GM19397 (cell line): ENCODE results near the gene SPEF2.

ENCODE experiments used
- ATAC-seq: cut with Tn5 transposase; IDR thresholded peaks from one replicate; pipeline ENCODE4 v1.9.1; 2021; ENCODE audit warnings: mild to moderate bottlenecking, moderate library complexity; ENCODE audit not compliant: unreplicated experiment

SPEF2 gene

DNA sequence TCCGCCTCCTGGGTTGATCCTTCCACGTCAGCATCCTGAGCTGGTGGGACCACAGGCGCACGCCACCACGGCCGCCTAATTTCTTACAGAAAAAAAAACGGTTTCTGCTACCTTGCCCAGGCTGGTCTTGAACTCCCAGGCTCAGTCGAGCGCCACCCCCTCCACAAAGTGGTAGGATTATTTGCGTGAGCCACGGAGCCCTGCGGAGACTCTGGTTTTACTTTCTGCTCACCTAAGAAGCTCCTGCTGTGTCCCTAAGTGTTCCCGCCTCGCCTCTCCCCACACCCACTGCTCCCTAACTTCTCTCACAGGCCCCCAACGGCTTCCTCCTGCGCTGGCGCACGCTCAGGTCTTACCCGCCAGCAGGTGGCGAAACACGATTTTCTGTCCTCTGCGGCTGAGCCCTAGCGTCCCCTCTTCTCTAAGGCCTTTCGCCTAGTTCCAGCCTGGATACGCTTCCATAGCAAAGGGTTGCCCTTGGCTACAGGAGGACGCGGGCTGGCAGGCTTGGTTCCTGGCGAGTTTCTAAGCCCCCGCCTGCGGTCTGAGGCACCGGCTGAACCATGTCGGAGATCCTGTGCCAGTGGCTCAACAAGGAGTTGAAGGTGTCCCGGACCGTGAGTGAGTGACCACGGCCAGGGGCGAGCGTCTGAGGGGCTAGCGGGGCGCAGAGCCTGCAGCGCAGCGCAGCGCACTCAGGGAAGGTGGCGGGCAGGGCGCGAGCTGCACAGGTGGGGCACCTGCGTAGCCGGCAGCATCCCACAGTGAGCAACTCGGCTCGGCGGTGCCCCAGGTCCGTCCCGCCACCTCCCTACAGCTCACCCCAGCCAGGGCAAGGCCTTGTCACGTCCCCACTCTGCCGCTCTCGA is at the start of gene SPEF2:
TSS of gene SPEF2 (plus strand) at position 429 of the 869 bp plus-strand sequence. CDS start at position 564, 135 bp downstream.
- ATAC-seq = peak; percentile 86

DNA sequence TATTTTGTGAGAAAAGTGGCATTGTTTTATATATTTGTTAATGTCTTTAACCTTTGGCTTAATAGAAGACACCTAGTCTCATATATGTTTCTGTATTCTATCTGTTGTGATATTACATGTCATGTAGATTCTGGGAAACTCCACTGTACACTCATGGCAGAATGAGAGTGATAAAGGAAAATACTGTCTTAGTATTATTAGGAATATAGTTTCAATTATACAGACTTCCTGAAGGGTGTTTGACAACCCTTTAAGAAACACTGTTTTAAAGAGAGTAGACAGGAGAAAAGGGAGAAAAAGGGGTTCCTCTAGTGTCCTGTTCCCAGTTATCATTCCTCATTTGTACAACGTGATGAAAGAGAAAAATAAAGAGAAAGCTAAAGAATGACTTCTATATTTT is 42.1 kb upstream of the SPEF2 start:
- no peak for ATAC-seq

GRCh38 chr5:35587419-35587818 is 30.2 kb upstream of the SPEF2 start:
- no peak for ATAC-seq

DNA sequence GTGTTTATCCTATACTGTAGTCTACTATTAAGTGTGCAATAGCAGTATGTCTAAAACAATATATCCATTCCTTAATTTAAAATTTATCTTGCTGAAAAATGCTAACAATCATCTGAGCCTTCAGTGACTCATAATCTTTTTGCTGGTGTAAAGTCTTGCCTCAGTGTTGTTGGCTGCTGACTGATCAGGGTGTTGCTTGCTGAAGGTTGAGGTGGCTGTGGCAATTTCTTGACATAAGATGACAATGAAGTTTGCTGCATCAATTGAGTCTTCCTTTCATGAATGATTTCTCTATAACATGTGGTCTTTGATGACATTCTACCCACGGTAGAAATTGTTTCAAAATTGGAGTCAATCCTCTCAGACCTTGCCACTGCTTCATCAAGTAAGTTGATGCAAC is 24.3 kb upstream of the SPEF2 start:
- ATAC-seq = no peak

DNA sequence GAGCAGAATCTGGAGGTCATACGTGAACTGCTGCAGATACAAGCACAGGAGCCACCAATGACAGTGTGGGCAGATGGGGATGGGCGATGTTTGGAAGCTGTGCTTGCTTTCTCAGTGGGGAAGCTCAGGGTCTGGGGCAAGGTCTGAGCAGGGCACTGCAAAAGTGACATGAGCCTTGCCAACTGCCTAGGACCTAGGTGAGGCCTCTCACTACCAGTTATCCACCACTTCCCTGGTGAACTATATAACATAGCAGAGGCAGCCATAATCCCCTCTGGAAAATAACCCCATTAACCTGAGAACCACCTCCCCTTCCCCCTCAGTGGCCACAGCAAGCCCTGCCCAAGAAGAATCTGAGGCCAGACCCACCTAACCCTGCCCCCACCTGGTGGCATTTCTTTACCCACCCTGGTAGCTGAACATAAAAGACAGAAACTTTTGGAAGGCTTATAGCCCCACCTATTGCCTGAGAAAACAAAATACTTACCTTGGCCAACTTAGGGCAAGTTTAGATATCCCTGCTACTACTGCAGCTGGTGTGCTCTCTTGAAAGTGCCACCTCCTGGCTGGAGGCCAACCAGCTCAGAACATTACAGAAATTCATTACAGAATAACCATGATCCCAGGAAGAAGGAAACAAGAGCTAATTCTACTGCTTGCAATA is 18.8 kb upstream of the SPEF2 start:
- ATAC-seq = no peak

- ATAC-seq = no peak
Observed at GRCh38 chr5:35600591-35600990, 17.1 kb upstream of the SPEF2 start.

- ATAC-seq = no peak
Observed at GRCh38 chr5:35608881-35609779, 8.5 kb upstream of the SPEF2 start.

- ATAC-seq = no peak
Observed at GRCh38 chr5:35617060-35617434, 616 bp upstream of the SPEF2 start.

DNA sequence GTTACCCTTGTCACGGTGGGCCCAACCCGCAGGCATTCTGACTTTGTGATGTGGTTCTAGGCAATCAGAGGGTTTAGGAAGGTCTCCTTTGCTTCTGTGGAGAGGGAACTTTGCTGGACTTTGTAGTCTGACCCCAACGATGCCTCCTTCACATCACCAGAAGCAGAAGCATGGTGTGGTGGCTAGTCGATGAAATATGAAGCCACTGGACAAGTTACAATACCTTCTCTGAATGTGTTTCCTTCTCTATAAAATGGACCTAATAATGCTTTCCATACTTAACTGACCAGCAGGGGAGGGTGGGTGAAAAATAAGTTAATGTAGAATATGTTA is 607 bp downstream of the SPEF2 start:
- no peak for ATAC-seq

- ATAC-seq = no peak
Observed at GRCh38 chr5:35618781-35619180, 1.1 kb downstream of the SPEF2 start.

DNA sequence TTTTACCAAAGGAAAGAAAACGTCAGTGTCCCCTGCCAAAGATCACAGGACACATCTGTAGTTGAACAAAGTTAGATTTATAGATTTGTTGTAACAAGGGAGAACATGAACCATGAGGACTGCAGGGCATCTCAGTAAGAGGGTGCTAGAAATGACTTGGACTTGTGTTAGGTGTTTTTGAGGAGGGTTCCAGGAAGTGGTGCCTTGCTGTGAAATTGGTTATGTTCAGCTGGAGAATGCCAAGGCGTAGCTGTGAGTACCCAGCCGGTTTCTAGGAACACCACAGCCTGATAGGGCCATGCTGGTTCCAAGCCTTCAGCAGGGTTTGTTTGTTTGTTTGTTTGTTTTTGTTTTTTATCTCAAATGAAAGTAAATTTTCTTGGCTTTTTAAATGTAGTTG is 5.3 kb downstream of the SPEF2 start:
- ATAC-seq = no peak

DNA sequence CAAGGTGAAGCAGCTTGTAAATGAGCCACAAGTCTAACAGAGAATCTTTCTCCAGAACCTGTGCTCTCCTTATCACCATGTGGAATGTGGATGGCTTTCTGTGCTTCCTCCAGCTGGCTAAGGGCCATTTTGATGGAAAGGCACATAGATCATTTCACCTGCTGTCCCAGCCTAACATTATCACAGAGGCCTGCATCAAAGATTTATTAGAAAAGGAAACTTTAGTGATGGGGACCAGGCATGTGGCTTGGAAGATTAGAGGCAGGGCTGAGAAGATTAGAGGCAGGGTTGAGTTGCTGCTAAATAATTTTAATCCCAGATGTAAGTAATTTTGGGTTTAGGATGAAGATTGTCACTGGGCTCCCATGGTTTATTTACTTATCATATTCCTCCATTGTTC is 6.3 kb downstream of the SPEF2 start:
- no peak for ATAC-seq

- no peak for ATAC-seq
Observed at GRCh38 chr5:35626108-35626507, 8.4 kb downstream of the SPEF2 start.

GRCh38 chr5:35626553-35626952 is 8.9 kb downstream of the SPEF2 start:
- no peak for ATAC-seq

GRCh38 chr5:35634326-35634725 is 16.7 kb downstream of the SPEF2 start:
- no peak for ATAC-seq

- no peak for ATAC-seq
Observed at GRCh38 chr5:35640623-35641022, 23.0 kb downstream of the SPEF2 start.

- no peak for ATAC-seq
Observed at GRCh38 chr5:35644543-35644942, 26.9 kb downstream of the SPEF2 start.

GRCh38 chr5:35647128-35647527 is 29.5 kb downstream of the SPEF2 start:
- no peak for ATAC-seq

DNA sequence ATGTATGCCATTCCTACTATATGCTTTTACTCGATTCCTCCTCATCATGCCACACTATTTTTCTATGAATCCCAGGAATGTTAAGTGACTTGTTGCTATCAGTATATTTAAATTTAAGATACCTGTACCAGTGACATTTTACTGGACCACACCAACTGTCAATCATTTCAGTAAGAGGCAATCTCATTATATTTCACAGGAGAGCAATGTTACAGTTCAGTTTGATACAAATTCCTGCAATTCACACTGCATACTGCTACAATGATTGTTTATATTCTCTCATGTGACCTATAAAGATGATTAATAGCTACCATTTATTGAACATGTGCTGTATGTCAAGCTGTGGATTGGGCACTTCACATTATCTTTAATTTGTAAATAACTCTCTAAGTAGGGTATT is 30.0 kb downstream of the SPEF2 start:
- ATAC-seq = no peak

DNA sequence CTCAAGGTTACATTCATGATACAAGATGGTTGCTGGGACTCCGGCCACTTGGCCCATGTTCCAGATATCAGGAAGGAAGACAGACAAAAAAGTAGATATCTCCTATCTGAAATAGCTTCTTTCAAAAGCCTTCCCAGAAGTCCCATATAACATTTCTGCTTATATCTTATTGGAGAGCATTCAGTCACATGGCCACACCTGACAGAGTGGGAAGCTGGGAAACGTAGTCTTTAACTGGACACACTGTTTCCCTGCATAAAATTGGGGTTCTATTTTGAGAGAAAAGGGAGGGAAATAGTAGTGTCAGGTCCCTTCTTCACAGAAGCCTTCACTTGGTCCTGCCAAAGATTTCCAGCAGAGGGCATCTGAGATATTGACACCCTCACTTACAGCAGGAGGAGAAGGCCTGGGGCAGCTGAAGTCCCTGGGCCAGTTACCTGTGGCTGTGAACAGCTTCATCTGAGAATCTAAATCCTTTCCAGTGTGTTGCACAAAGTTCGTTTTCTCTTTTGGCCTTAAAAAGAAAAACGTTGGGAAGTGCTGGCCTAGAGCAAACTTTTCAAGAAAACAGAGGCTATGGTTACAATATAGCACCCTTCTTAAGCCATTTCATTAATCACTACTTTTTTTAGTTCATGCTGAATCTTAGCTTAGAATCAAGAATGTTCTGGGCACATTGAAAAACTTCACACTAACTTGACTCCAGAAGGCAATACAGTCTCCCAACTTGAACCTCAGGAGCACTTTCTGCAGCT is 33.5 kb downstream of the SPEF2 start:
- ATAC-seq = no peak

GRCh38 chr5:35656721-35657120 is 39.1 kb downstream of the SPEF2 start:
- ATAC-seq = no peak
